Mesendoderm (in vitro differentiated cells): ENCODE data around the gene NEGR1.

ENCODE experiments used
- DNase-seq: peaks from one replicate; pipeline ENCODE4 v3.0.0; 2013
- H2AK5ac ChIP-seq: 2 replicates; pipeline ENCODE4 v1.6.1; 2013; ENCODE audit warnings: low read length, inconsistent platforms
- H2BK120ac ChIP-seq: 2 replicates; pipeline ENCODE4 v1.6.1; 2013; ENCODE audit warnings: low read depth, mild to moderate bottlenecking, low read length, moderate library complexity, mixed read lengths
- H2BK15ac ChIP-seq: replicated peaks from 2 replicates; pipeline ENCODE4 v1.6.1; 2013; ENCODE audit warnings: low read depth, mild to moderate bottlenecking, moderate library complexity
- H2BK5ac ChIP-seq: 2 replicates; pipeline ENCODE4 v1.6.1; 2013; ENCODE audit warnings: low read length, inconsistent platforms
- H3K18ac ChIP-seq: 2 replicates; pipeline ENCODE4 v1.6.1; 2013; ENCODE audit warnings: mild to moderate bottlenecking, low read length, mixed read lengths
- H3K23ac ChIP-seq: one replicate; pipeline ENCODE4 v1.6.1; 2013; ENCODE audit warnings: low read length
- H3K27ac ChIP-seq: 2 replicates; pipeline ENCODE4 v1.5.1; 2013; ENCODE audit warnings: low read depth, mild to moderate bottlenecking, inconsistent platforms, low read length, moderate library complexity
- H3K27me3 ChIP-seq: 2 replicates; pipeline ENCODE4 v1.6.1; 2013; ENCODE audit warnings: low read length, control low read depth, mild to moderate bottlenecking, inconsistent platforms; ENCODE audit not compliant: insufficient read depth, poor library complexity
- H3K36me3 ChIP-seq: 2 replicates; pipeline ENCODE4 v1.6.1; 2013; ENCODE audit warnings: low read length, inconsistent platforms; ENCODE audit not compliant: control insufficient read depth, insufficient read depth
- H3K4ac ChIP-seq: one replicate; pipeline ENCODE4 v1.6.1; 2013; ENCODE audit warnings: low read depth, mild to moderate bottlenecking, low read length, moderate library complexity
- H3K4me1 ChIP-seq: 2 replicates; pipeline ENCODE4 v1.6.1; 2013; ENCODE audit warnings: low read depth, low read length, inconsistent platforms; ENCODE audit not compliant: control insufficient read depth
- H3K4me2 ChIP-seq: 2 replicates; pipeline ENCODE4 v1.6.1; 2013; ENCODE audit warnings: low read length
- H3K4me3 ChIP-seq: 2 replicates; pipeline ENCODE4 v1.5.1; 2013; ENCODE audit warnings: mild to moderate bottlenecking, low read length
- H3K56ac ChIP-seq: one replicate; pipeline ENCODE4 v1.6.1; 2013; ENCODE audit warnings: low read length
- H3K79me1 ChIP-seq: 2 replicates; pipeline ENCODE4 v1.6.1; 2013; ENCODE audit warnings: low read length, inconsistent platforms
- H3K79me2 ChIP-seq: 2 replicates; pipeline ENCODE4 v1.6.1; 2013; ENCODE audit warnings: mild to moderate bottlenecking, low read length; ENCODE audit not compliant: control insufficient read depth, insufficient read depth
- H3K9ac ChIP-seq: 2 replicates; pipeline ENCODE4 v1.6.1; 2013; ENCODE audit warnings: low read length, inconsistent platforms
- H4K5ac ChIP-seq: one replicate; pipeline ENCODE4 v1.6.1; 2013; ENCODE audit warnings: low read length
- H4K8ac ChIP-seq: one replicate; pipeline ENCODE4 v1.6.1; 2013; ENCODE audit warnings: low read depth, mild to moderate bottlenecking, control low read depth, low read length, moderate library complexity
- whole genome bisulfite sequencing: extraction: QIAGEN DNeasy Blood & Tissue Kit; methylation state at CpG from one replicate; pipeline ENCODE4 v1.1.7; 2013; ENCODE audit warnings: low lambda C conversion rate, missing lambda C conversion rate; ENCODE audit not compliant: insufficient coverage; ENCODE audit errors: extremely low coverage; 5-methylcytosine and 5-hydroxymethylcytosine counted together

NEGR1 gene

GRCh38 chr1:72097851-72098570 is 184.3 kb downstream of the NEGR1 start:
- no peak overlapping the region for H4K8ac ChIP-seq
- no peak overlapping the region for H3K56ac ChIP-seq
- no peaks in the 10 kb centered on the region for H3K27me3 ChIP-seq
- no peak for DNase-seq
- H3K4me3 ChIP-seq: no peak overlapping the region
- no peak overlapping the region for H3K4ac ChIP-seq
- H2BK5ac ChIP-seq: no peak overlapping the region
- no peak overlapping the region for H3K9ac ChIP-seq
- H3K79me1 ChIP-seq: no peaks in the 10 kb centered on the region
- WGBS: no CpG with 5 or more reads among the region's 4 CpGs
- no peaks in the 10 kb centered on the region for H3K79me2 ChIP-seq
- H2BK15ac ChIP-seq: no peak overlapping the region
- no peaks in the 10 kb centered on the region for H3K4me1 ChIP-seq
- no peak overlapping the region for H2AK5ac ChIP-seq
- H3K27ac ChIP-seq: no peak overlapping the region
- H4K5ac ChIP-seq: no peak overlapping the region
- no peak overlapping the region for H2BK120ac ChIP-seq
- H3K18ac ChIP-seq: no peak overlapping the region
- no peak overlapping the region for H3K4me2 ChIP-seq
- no peak overlapping the region for H3K23ac ChIP-seq
- H3K36me3 ChIP-seq: no peaks in the 10 kb centered on the region

GRCh38 chr1:72094209-72094608 is 188.1 kb downstream of the NEGR1 start:
- H3K56ac ChIP-seq: no peak overlapping the region
- no peaks in the 10 kb centered on the region for H3K27me3 ChIP-seq
- H4K5ac ChIP-seq: no peak overlapping the region
- no peak overlapping the region for H2BK120ac ChIP-seq
- H3K9ac ChIP-seq: no peak overlapping the region
- H2BK5ac ChIP-seq: no peak overlapping the region
- WGBS: no CpG with 5 or more reads among the region's 2 CpGs
- H3K18ac ChIP-seq: no peak overlapping the region
- H3K27ac ChIP-seq: no peak overlapping the region
- no peak overlapping the region for H4K8ac ChIP-seq
- DNase-seq: no peak
- no peaks in the 10 kb centered on the region for H3K79me1 ChIP-seq
- no peaks in the 10 kb centered on the region for H3K36me3 ChIP-seq
- H3K4me2 ChIP-seq: no peak overlapping the region
- no peak overlapping the region for H3K4me3 ChIP-seq
- H2BK15ac ChIP-seq: no peak overlapping the region
- no peak overlapping the region for H3K23ac ChIP-seq
- no peaks in the 10 kb centered on the region for H3K4me1 ChIP-seq
- H3K79me2 ChIP-seq: no peaks in the 10 kb centered on the region
- no peak overlapping the region for H3K4ac ChIP-seq
- no peak overlapping the region for H2AK5ac ChIP-seq

GRCh38 chr1:72086394-72086793 is 195.9 kb downstream of the NEGR1 start:
- Histone ChIP-seq H3K56ac (no peak overlapping the region), H3K4me2 (no peak overlapping the region), H3K36me3 (no peaks in the 10 kb centered on the region), H3K27ac (no peak overlapping the region), H2BK5ac (no peak overlapping the region), H2BK120ac (no peak overlapping the region), H4K8ac (no peak overlapping the region), H3K18ac (no peak overlapping the region), H3K27me3 (no peaks in the 10 kb centered on the region), H2BK15ac (no peak overlapping the region), H3K4me1 (no peaks in the 10 kb centered on the region), H3K79me2 (no peaks in the 10 kb centered on the region), H3K9ac (no peak overlapping the region), H3K79me1 (no peaks in the 10 kb centered on the region), H2AK5ac (no peak overlapping the region), H3K4ac (no peak overlapping the region), H3K23ac (no peak overlapping the region), H4K5ac (no peak overlapping the region), H3K4me3 (no peak overlapping the region)
- DNase-seq: no peak
- WGBS: no CpG with 5 or more reads among the region's 3 CpGs

- Histone ChIP-seq H3K18ac (no peak overlapping the region), H3K9ac (no peak overlapping the region), H3K36me3 (no peaks in the 10 kb centered on the region), H3K23ac (no peak overlapping the region), H3K4me1 (no peaks in the 10 kb centered on the region), H3K4ac (no peak overlapping the region), H2BK5ac (no peak overlapping the region), H3K79me1 (no peaks in the 10 kb centered on the region), H2AK5ac (no peak overlapping the region), H4K8ac (no peak overlapping the region), H4K5ac (no peak overlapping the region), H3K4me2 (no peak overlapping the region), H3K79me2 (no peaks in the 10 kb centered on the region), H2BK15ac (no peak overlapping the region), H3K27ac (no peak overlapping the region), H2BK120ac (no peak overlapping the region), H3K56ac (no peak overlapping the region), H3K27me3 (no peaks in the 10 kb centered on the region), H3K4me3 (no peak overlapping the region)
- DNase-seq: no peak
Observed at GRCh38 chr1:72075425-72075824, 206.9 kb downstream of the NEGR1 start.

- Histone ChIP-seq H3K79me2 (no peaks in the 10 kb centered on the region), H3K79me1 (no peaks in the 10 kb centered on the region), H3K27ac (no peak overlapping the region), H3K4me2 (no peak overlapping the region), H3K23ac (no peak overlapping the region), H3K4ac (no peak overlapping the region), H2BK120ac (no peak overlapping the region), H4K5ac (no peak overlapping the region), H3K27me3 (no peaks in the 10 kb centered on the region), H4K8ac (no peak overlapping the region), H3K56ac (no peak overlapping the region), H3K9ac (no peak overlapping the region), H3K36me3 (no peaks in the 10 kb centered on the region), H2BK5ac (no peak overlapping the region), H3K18ac (no peak overlapping the region), H2AK5ac (no peak overlapping the region), H2BK15ac (no peak overlapping the region), H3K4me3 (no peak overlapping the region), H3K4me1 (no peaks in the 10 kb centered on the region)
- no CpG with 5 or more reads among the region's 7 CpGs for WGBS
- no peak for DNase-seq
Observed at GRCh38 chr1:72066431-72066830, 215.9 kb downstream of the NEGR1 start.
